Measurements from ENCODE around the gene BCAT1.
A peak's percentile ranks its signal among the peaks of the same experiment; 100 is the strongest.
"Not testable (repeated sequence)": the region's sequence is repeated elsewhere in the genome, so short reads cannot be mapped to it uniquely, and the experiment has no call there.

Gene BCAT1

DNA sequence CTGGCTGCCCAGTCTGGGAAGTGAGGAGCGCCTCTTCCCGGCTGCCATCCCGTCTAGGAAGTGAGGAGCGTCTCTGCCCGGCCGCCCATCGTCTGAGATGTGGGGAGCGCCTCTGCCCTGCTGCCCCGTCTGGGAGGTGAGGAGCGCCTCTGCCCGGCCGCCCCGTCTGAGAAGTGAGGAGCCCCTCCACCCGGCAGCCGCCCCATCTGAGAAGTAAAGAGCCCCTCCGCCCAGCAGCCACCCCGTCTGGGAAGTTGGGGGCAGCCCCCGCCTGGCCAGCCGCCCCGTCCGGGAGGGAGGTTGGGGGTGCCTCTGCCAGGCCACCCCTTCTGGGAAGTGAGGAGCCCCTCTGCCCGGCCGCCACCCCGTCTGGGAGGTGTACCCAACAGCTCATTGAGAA is 22.8 kb downstream of the BCAT1 start:
- not testable (repeated sequence) for DNase-seq (ENCODE audit: low spot score)

DNA sequence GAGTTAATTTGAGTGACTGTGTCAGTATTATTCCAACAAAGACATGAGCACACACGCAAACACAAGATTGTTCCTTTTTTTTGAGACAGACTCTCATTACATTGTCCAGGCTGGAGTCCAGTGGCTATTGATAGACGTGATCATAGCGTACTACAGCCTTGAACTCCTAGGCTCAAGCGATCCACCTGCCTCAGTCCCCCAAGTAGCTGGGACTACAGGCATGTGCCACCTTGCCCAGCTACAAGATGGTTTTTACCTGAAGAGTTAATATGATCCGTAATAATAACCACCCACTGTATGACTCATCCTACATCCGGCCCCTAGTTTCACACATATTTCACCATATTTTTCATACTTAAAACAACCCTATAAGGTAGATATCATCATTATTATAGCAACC is 26.8 kb downstream of the BCAT1 start:
- peak; percentile 47 for DNase-seq (ENCODE audit: low spot score)

DNA sequence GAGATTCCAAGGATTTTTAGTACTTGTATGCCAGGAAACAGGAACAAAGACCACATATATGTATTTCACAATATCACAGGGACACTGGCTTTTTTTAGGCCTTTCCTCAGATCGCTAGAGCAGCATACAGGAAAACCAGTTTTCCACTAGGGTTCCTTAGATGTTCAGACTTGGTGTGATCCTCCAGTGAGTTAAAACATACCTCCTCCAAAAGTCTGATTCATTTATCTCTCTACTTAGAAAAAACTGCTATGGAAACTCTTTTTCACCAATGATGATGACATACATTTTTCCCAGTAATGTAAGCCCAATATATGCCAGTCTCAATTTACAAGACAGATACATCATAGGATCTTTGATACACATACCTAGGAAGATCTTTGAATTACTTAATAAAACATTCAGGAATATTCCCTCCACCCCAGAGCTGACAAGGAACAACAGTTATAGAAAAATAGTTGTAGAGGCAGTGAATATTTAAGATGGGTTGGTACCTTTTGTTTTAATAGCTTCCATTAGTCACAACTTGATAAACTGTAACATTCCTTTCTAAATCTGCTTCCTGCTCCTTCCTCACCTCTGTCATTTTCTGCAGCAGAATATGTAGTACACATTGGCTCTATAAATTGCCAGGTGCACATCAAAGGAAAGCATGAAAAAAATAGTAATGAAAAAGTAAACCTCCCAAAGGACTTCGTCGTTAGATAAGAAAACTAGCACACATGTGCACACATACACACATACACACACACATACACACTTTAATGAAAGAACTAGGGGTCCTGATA is 27.5 kb downstream of the BCAT1 start:
- peak; percentile 63 for DNase-seq (ENCODE audit: low spot score)

DNA sequence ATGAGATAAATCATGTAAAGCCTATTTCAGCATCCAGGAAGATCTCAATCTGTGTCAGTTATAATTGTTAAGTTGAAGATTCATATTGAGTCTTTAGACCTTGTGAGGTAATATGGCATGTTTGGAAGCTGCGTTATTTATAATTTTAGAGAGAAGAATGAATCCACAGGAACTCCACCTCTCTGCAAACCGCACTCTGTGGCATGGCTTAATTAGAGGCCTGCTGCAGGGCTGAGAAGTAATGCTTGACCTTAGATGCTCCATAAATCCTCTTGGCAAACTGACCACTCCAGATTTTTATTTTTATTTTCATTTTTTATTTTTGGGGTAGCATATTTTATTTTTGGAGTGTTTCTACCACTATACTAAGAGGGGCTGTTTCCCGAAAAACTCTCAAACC is 28.8 kb downstream of the BCAT1 start:
- no peak for DNase-seq (ENCODE audit: low spot score)

DNA sequence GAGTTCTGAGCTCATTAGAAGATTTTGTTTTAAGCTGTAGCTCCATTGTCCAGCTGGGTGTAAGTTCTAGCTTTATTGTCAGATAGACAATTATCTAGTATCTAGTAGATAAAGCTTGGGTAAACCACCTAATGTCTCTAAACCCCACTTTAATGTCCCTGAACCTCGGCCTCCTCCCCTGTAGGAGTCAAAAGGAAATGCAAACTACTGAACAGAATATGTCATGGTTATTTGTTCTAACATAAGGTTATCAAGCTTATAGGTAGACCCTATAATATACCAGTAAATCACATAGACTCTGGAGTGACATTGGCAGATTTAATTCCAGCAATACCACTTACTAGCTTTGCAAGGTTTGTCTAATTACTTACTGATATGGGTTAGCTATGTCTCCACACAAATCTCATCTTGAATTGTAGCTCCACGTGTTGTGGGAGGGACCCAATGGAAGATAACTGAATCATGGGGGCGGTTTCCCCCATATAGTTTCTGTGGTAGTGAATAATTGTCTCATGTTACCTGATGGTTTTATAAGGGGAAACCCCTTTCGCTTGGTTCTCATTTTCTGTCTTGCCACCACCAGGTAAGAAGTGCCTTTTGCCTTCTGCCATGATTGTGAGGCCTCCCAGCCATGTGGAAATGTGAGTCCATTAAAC is 29.4 kb downstream of the BCAT1 start:
- DNase-seq (ENCODE audit: low spot score), result no peak

DNA sequence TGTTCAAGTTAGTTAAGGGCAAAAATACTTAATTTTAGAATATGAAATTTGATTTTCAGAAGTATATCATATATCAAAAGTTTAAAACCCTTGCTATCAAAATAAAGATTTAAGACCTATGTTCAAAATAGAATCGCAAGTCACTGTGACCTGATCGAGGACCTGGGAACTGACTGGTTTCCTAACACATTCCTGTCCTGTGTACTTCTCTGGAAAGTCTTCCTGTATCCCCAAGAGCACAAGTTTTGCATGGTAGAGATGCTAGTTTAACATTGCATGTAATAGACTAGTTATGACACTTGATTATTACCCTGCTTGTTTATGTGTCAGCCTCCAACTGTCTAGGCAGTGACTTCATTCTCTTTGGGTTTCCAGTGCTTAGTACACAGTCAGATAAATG is 30.3 kb downstream of the BCAT1 start:
- DNase-seq (ENCODE audit: low spot score), result no peak

DNA sequence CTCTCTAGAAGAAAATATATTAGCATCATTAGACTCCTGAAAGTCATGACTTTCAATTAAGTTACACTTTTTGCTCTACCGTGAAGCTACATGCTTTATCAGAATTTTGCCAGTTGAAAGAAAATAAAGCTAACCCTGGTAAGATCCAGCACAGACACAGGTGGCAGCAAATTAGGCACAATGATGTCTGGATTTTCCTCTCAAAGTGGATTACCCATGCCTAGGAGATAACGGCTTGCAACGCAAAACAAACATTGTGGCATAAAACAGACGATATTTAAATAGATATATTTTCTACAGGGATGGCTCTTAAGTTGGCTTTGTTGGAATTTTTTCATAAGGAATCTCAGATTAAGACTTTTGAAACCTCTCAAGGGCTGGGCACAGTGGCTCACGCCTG is 33.4 kb downstream of the BCAT1 start:
- DNase-seq (ENCODE audit: low spot score), result no peak

DNA sequence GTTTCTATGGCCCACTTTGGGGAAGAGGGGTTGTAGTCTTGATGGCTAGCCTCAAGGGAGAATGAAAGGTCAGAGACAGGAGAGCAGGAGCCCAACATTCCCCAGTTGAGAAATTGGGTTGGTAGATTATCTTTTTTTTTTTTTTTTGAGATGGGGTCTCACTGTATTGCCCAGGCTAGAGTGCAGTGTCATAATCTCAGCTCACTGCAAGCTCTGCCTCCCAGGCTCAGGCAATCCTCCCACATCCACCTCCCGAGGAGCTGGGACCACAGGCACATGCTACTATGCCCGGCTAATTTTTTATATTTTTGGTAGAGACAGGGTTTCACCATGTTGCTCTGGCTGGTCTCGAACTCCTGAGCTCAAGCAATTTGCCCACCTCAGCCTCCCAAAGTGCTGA is 34.9 kb downstream of the BCAT1 start:
- no peak for DNase-seq (ENCODE audit: low spot score)

DNA sequence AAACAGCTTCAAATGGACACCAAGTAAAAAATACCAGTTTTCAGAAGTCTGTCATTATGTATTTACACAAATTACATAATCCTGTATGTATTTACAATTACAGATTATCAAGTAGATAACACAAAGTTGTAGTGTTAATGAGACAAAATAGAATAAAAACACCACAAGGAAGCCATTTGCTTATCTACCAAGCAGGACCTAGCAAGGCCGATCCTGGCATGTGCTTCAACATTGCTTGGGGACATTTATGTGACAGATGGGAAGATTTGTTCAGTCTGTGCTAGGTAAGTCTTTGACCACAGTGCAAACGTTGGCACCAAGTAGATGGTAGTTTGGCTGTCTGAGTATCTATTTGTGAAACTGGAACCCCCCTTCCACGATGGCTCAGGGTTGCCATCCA is 35.8 kb downstream of the BCAT1 start:
- no peak for DNase-seq (ENCODE audit: low spot score)

DNA sequence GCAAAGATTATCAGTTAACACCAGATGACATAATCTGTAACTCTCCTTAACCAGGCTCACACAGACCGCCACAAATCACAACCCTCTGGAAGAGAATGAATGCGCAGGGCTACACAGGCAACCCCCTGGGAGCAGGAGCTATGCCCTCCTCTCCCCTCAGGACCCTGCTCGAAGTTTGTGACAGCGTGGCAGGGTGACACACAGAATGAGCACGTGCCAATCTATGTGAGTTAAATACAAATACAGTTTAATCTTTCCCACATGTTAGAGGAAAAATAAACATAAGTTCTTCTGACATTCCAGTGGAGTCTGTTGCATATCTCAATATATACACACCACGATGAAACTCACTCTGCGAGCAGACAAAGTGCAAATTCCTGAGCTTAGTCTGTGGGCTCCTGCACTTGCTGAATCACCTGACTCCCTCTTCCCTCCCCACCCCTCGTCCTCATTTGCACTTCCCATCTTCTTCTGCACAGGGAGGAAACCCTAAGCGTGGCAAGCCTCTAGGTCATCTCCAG is 37.6 kb downstream of the BCAT1 start:
- DNase-seq (ENCODE audit: low spot score), result no peak

DNA sequence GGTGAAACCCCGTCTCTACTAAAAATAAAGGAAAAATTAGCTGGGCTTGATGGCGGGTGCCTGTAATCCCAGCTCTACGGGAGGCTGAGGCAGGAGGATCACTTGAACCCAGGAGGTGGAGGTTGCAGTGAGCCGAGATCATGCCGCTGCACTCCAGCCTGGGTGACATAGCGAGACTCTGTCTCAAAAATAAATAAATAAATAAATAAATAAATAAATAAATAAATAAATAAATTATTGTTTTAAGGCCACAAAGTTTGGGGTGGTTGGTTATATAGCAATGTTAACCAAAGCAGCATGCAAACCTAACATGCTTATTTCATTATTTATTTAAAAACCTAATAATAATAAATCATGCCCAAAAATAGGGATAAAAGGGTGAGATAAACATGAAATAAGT is 38.7 kb downstream of the BCAT1 start:
- DNase-seq (ENCODE audit: low spot score), result not testable (repeated sequence)

DNA sequence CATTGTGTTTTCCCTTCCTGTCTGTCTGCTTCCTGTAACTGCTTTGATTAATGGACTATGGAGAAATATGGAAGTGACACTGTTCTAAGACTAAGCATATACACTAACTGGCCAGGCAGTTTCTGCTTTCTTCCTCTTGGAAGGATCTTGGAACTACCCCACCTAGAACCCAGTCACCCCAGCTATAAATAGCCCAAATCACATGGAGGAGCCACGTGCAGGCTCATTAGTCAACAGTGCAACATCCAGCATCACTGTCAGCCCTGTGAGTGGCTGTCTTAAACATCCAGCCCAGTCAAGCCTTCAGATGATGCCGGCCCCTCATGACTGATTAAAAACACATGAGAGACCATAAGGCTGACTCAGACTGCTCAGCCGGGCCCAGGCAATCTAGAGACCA is 39.2 kb downstream of the BCAT1 start:
- DNase-seq (ENCODE audit: low spot score), result no peak

DNA sequence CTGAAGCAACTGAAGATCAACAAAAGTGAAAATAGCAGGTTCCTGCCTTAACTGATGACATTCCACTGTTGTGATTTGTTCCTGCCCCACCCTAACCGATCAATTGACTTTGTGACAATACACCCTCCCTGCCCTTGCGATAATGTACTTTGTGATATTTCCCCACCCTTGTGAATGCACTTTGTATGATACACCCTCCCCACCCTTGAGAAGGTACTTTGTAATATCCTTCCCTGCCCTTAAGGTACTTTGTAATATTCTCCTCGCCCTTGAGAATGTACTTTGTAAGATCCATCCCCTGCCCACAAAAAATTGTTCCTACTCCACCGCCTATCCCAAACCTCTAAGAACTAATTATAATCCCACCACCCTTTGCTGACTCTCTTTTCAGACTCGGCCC is 41.4 kb downstream of the BCAT1 start:
- DNase-seq (ENCODE audit: low spot score), result no peak

DNA sequence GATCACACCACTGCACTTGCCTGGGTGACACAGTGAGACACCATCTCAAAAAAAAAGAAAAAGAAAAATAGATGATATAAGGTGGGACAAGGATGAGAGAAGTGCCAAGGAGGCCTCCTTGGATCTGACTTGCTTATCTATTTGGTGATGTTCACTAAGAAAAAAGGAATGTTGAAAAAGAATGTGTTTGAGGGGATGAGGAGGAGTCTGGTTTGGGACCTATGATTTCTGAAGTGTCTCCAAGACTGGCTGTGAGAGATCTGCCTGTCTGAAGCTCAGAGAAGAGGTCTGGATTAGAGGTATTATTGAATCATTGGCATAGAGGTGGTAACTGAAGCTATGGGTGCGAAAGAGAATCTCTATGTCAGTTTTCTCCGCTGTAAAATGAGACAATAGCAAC is 42.8 kb downstream of the BCAT1 start:
- DNase-seq (ENCODE audit: low spot score), result no peak

DNA sequence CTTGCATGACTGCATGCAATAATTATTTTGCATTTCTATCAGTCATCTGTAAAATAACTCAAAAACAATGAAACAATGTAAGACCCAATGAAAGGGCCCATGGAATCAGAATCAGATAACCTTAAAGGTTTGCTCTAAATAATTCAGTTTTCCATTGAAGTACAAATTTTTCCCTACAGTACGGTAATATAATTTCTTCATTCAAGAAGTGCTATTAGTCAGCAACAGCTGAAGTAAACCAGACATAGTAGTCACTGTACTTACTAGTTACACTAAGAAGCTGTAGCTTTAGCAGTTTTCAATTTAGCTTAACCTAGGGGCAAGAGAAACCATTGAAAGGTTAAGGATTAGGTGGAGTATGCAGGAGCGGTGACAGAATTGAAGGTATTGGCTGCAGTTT is 43.5 kb downstream of the BCAT1 start:
- no peak for DNase-seq (ENCODE audit: low spot score)

DNA sequence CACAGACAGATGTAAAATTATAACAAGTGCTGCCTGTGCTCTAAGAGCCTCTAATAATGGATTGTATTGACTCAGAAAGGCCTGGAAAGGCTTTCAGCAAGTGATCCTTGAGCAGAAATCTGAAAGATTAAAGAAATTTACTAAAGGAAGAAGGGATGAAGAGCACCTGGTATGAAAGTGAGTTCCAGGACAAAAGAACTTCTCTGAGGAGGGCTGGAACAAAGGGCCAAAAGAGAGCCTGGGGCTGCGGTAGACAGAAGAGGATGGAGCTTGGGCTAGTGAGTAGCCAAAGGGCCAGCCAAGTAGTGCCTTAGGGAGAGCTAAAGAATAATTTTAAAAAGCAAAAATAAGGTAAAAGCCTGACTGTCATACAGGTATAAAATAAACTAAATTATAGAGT is 44.0 kb downstream of the BCAT1 start:
- DNase-seq (ENCODE audit: low spot score), result no peak

DNA sequence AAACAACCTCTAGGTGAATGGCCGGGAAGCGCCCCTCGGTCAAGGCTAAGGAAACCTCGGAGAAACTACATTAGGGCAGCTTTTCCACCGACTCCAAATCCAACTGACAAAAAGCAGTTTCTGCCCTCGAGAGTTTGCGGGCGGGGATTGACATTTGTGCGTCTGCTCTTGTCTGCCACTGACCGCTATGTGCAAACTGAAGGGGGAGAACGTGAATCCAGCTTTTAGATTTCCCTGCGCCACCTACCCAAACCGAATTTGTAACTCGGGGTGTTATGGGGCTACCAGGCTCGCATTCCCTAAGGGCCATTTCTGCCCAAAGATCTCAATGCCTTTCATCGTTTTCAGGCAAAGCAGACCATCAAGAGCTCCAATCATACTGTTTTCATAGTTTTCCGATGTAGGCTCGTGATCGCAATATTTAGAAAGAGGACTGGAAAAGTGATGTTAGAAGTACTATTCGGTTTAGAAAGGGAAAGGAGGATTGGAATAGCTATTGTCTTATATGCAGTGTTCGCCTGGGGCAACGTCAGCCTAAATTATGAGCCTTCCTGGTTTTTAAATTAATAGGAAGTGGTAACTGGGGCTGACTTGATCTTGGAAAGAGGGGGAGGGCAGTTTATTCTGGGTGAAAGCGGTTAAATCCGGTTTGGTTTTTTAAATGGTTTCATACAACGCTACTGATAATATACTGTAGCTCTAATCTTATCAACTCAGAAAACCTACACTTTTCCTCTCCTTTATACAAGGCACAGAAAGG is 45.4 kb downstream of the BCAT1 start:
- no peak for DNase-seq (ENCODE audit: low spot score)

DNA sequence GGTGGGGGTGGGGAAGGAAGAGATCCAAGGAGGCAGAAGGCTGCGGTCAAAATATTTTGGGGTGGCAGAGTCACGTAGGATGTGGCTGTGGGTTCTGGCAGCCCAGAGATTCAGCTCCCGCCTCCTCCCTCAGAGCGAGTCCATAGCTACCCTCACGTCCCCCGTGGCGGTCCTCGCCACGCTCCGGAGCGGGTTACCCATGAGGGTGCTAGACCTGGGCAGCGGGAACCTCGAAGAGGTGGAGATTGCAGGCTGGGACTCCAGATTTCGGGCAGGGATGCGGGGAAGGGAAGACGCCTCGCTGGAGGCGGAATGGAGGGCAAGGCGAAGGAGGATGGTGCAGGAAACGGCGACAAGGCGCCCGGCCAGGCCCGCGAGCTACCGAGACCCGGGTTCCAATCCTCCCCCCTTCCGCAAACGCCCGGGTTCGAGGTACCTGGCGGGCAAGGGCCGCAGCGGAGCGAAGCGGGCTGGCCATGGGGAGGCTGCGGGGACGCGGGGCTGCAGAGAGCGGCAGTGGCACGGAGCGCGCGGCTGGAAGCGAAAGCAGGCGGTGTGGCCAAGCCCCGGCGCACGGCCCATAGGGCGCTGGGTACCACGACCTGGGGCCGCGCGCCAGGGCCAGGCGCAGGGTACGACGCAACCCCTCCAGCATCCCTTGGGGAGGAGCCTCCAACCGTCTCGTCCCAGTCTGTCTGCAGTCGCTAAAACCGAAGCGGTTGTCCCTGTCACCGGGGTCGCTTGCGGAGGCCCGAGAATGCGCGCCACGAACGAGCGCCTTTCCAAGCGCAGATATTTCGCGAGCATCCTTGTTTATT is 46.2 kb downstream of the BCAT1 start:
- DNase-seq (ENCODE audit: low spot score), result no peak

DNA sequence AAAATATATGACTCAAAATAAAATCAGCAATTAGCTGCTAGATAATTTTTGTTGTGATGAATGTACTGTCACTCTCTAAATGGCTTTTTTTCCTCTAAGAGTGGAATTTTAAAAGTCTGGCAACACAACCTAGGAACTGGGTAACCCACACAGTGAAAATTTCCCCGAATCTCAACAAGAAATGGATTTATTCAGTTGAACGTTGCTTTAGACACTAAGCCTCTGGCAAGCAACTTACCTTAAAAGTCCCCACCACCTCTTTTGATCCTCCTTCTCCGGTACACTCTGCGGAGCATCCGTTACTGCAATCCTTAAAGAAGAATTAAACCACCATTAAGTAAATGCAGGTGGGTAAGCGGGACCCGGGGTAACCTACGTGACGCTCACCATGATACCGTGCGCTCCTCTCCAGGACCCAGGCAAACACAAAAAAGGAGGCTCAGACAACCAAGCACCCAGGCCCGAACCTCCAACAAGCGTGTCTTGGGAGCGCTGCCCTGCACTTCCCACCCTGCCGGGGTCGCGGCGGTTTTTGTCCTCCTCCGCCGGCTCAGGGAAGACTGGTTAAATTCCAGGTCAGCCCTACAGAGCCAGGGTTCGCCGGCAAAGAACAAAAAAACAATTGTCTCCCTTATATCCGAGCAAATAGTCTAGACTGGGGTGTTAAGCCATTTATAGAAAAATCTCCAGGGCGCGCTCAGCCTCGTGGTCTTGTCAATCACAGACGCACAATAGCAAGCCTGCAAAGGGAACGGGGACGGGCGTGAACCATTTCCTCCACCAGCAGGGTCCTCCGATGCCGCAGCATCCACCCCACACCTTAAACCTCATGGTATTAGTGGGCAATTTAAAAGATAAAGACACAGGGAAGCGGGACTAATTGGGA is 47.1 kb downstream of the BCAT1 start:
- no peak for DNase-seq (ENCODE audit: low spot score)

DNA sequence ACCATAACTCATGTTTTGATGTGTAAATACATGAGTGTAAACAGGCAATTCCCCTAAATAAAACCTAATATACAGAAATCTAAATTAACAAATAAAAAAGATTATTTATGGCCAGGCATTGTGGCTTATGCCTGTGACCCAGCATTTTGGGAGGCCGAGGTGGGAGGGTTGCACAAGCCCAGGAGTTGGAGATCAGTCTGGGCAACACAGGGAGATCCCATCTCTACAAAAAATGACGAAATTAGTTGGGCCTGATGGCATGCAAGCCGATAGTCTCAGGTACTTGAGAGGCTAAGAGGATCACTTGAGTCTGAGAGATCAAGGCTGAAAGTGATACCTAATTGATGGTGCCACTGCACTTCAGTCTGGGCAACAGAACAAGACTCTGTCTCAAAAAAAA is 48.7 kb downstream of the BCAT1 start:
- no peak for DNase-seq (ENCODE audit: low spot score)

DNA sequence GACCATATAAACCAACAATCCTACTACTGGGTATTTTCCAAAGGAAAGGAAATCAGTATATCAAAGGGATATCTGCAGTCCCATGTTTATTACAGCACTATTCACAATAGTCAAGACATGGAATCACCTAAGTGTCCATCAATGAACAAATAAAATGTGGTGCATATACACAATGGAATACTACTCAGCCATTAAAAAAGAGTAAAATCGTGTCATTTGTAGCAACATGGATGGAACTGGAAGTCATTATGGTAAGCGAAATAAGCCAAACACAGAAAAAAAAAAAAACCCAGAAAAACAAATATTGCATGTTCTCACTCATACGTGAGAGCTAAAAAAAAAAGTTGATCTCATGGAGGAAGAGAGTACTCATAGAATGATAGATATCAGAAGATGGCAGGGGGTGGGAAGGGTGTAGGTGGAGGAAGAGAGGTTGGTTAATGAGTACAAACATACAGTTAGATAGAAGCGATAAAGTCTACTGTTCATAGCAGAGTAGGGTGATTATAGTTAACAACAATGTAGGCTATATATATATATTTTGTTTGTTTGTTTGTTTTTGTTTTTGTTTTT is 49.3 kb downstream of the BCAT1 start:
- DNase-seq (ENCODE audit: low spot score), result no peak
